OCI-LY3 (cell line): Measurements from ENCODE around the gene SPATA17.
A peak's percentile ranks its signal among the peaks of the same experiment; 100 is the strongest.
"Not testable (repeated sequence)": the region's sequence is repeated elsewhere in the genome, so short reads cannot be mapped to it uniquely, and the experiment has no call there.

Experiments
- H2AFZ ChIP-seq: fragments of 200-600, 300-600 bp; shearing (Covaris generic); 2 replicates; pipeline ENCODE4 v1.6.0; 2014; ENCODE audit warnings: antibody characterized with exemption, low read depth, low read length
- H3K27ac ChIP-seq: fragments of 200-600, 300-600 bp; sonication (generic); 2 replicates; pipeline ENCODE4 v1.5.1; 2014; ENCODE audit warnings: mild to moderate bottlenecking, low read length, moderate library complexity, mixed read lengths
- H3K27me3 ChIP-seq: fragments of 200-600, 300-600 bp; sonication (generic); 2 replicates; pipeline ENCODE4 v1.6.1; 2014; ENCODE audit warnings: low read depth, low read length, mixed read lengths
- H3K36me3 ChIP-seq: fragments of 200-600, 300-600 bp; sonication (generic); replicated peaks from 2 replicates; pipeline ENCODE3; 2014; ENCODE audit warnings: low read depth, low read length, mixed read lengths
- H3K4me1 ChIP-seq: fragments of 300-600, 200-600 bp; sonication (generic); 2 replicates; pipeline ENCODE4 v1.6.1; 2014; ENCODE audit warnings: low read length, mixed read lengths
- H3K4me2 ChIP-seq: fragments of 200-600, 300-600 bp; sonication (generic); 2 replicates; pipeline ENCODE4 v1.6.1; 2014; ENCODE audit warnings: low read length, mixed read lengths
- H3K4me3 ChIP-seq: fragments of 300-600, 200-600 bp; sonication (generic); 2 replicates; pipeline ENCODE4 v1.5.1; 2014; ENCODE audit warnings: antibody characterized with exemption, mild to moderate bottlenecking, low read length, moderate library complexity
- H3K79me2 ChIP-seq: fragments of 300-600, 200-600 bp; shearing (Covaris generic); 2 replicates; pipeline ENCODE4 v1.6.1; 2014; ENCODE audit warnings: mild to moderate bottlenecking, low read length, mixed read lengths
- H3K9ac ChIP-seq: fragments of 300-600, 200-600 bp; shearing (Covaris generic); 2 replicates; pipeline ENCODE4 v1.6.0; 2014; ENCODE audit warnings: mild to moderate bottlenecking, low read length, moderate library complexity
- H3K9me3 ChIP-seq: fragments of 200-600, 300-600 bp; shearing (Covaris generic); 2 replicates; pipeline ENCODE4 v1.6.1; 2014; ENCODE audit warnings: low read length, mixed read lengths; ENCODE audit not compliant: insufficient read depth
- H4K20me1 ChIP-seq: fragments of 200-600, 300-600 bp; sonication (generic); 2 replicates; pipeline ENCODE4 v1.6.1; 2016; ENCODE audit warnings: low read length, mixed read lengths; ENCODE audit not compliant: insufficient read depth
- EZH2phosphoT487 ChIP-seq: fragments of 200-600 bp; shearing (Covaris generic); IDR thresholded peaks from 2 replicates; pipeline ENCODE4 v1.6.1; 2018; ENCODE audit warnings: antibody characterized with exemption, mixed run types, low read depth
- TF ChIP-seq, protein P1 (sequence below): fragments of 200-600, 300-600 bp; sonication (generic); IDR thresholded peaks from 2 replicates; pipeline ENCODE4 v1.5.1; 2014; ENCODE audit warnings: antibody characterized with exemption, low read length, low read depth

Gene SPATA17

DNA sequence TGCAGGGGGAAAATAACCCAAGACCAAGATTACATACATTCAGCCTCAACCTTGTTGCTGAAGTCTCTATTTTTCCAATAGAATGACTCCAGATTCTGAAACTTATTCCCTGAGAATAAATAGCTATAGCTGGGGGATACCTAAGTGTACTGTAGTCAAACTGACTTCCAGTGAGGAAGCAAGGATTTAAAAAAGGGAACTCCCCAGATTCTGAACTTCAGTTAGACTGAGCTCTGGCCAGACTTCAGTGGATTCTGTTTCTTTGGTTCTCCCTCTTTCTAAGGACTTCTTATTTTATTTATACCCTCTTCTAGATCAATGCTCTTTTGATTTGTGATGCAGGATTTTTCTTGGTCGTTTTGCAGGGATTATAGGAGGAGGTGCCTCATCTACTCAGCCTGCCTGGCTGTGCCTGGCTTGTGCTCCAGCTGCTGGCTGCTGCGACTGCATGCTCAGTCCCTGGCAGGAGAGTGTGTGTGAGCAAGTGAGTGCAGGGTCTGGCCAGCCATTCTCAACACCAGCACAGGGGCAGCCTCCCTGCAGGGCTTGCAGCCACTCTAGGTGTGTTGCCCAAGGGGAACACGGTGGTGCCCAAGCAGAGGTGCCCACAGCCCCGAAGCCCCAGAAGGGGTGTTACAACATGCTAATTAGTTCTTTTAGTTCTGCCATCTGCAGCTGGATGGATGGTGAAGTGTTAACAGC, 43.0 kb downstream of the SPATA17 start:
- Histone ChIP-seq H3K9me3 (no peaks in the 10 kb centered on the region), H3K9ac (peak overlapping the region; percentile 20; the same call in 1 of the 2 replicates), H3K4me3 (peak overlapping the region; percentile 53), H3K27ac (peak overlapping the region; percentile 73), H4K20me1 (no peaks in the 10 kb centered on the region), H3K4me1 (peaks cover 41% of the 10 kb centered on the region), H3K79me2 (no peaks in the 10 kb centered on the region), H3K27me3 (no peaks in the 10 kb centered on the region), H3K36me3 (no peaks in the 10 kb centered on the region), H3K4me2 (peak overlapping the region; percentile 77), H2AFZ (peak overlapping the region; percentile 55)
- TF ChIP-seq, protein P1, sequence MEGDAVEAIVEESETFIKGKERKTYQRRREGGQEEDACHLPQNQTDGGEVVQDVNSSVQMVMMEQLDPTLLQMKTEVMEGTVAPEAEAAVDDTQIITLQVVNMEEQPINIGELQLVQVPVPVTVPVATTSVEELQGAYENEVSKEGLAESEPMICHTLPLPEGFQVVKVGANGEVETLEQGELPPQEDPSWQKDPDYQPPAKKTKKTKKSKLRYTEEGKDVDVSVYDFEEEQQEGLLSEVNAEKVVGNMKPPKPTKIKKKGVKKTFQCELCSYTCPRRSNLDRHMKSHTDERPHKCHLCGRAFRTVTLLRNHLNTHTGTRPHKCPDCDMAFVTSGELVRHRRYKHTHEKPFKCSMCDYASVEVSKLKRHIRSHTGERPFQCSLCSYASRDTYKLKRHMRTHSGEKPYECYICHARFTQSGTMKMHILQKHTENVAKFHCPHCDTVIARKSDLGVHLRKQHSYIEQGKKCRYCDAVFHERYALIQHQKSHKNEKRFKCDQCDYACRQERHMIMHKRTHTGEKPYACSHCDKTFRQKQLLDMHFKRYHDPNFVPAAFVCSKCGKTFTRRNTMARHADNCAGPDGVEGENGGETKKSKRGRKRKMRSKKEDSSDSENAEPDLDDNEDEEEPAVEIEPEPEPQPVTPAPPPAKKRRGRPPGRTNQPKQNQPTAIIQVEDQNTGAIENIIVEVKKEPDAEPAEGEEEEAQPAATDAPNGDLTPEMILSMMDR, result no peak
- TF ChIP-seq EZH2phosphoT487, result no peak

DNA sequence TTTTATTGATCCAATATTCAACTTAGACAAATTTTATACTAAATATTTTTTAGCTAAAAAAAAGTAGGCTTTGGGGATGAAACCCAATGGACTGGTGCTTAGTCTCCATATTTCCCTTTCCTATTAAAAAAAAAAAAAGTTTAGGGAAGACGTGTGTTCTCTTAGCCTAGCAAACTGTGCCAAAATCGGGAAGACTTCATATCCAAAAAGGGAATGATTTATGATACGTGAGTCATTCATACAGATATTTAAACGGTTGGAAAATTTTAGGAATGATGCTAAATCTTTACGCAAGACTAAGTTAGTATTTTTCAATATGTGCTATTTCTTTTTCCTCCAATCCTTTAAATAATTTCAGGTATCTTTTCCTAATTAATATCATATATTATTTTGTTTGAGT, 50.7 kb downstream of the SPATA17 start:
- Histone ChIP-seq H3K27ac (no peak overlapping the region), H4K20me1 (no peaks in the 10 kb centered on the region), H3K9ac (no peak overlapping the region), H3K79me2 (no peaks in the 10 kb centered on the region), H3K4me2 (no peak overlapping the region), H3K9me3 (no peaks in the 10 kb centered on the region), H3K4me1 (no peaks in the 10 kb centered on the region), H3K27me3 (no peaks in the 10 kb centered on the region), H2AFZ (no peak overlapping the region), H3K4me3 (no peak overlapping the region), H3K36me3 (no peaks in the 10 kb centered on the region)
- TF ChIP-seq, protein P1, result no peak
- no peak for TF ChIP-seq EZH2phosphoT487

DNA sequence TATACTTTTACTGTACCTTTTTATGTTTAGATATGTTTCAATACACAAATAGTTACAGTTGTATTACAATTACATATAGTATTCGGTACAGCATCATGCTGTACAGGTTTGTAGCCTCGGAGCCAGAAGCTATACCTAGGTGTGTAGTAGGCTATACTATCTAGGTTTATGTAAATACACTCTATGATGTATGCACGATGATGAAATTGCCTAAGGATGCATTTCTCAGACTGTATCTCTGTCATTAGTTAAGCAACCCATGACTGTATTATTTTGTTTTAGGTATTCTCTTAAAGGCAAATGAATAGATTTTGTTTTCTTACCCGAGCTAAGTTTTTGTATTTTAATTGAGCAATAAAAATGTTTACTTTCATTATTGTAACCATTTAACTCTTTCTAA, 56.4 kb downstream of the SPATA17 start:
- H3K4me1 ChIP-seq, result no peaks in the 10 kb centered on the region
- no peaks in the 10 kb centered on the region for H4K20me1 ChIP-seq
- no peaks in the 10 kb centered on the region for H3K27me3 ChIP-seq
- H3K36me3 ChIP-seq, result no peaks in the 10 kb centered on the region
- TF ChIP-seq, protein P1, result no peak
- no peak for TF ChIP-seq EZH2phosphoT487
- H3K4me3 ChIP-seq, result no peak overlapping the region
- H2AFZ ChIP-seq, result no peak overlapping the region
- no peak overlapping the region for H3K27ac ChIP-seq
- H3K9ac ChIP-seq, result no peak overlapping the region
- no peak overlapping the region for H3K4me2 ChIP-seq
- H3K9me3 ChIP-seq, result no peaks in the 10 kb centered on the region
- no peaks in the 10 kb centered on the region for H3K79me2 ChIP-seq

DNA sequence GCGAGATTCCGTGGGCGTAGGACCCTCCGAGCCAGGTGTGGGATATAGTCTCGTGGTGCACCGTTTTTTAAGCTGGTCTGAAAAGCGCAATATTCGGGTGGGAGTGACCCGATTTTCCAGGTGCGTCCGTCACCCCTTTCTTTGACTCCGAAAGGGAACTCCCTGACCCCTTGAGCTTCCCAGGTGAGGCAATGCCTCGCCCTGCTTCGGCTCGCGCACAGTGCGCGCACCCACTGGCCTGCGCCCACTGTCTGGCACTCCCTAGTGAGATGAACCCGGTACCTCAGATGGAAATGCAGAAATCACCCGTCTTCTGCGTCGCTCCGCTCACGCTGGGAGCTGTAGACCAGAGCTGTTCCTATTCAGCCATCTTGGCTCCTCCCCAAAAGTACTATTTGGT, 65.0 kb downstream of the SPATA17 start:
- H3K79me2 ChIP-seq, H3K9me3 ChIP-seq, H3K4me3 ChIP-seq: not testable (repeated sequence)

More for the DNA sequence above, 65.0 kb downstream of the SPATA17 start:
- not testable (repeated sequence) for H3K36me3 ChIP-seq, H3K9ac ChIP-seq, H3K27me3 ChIP-seq, H3K4me2 ChIP-seq, H4K20me1 ChIP-seq, H3K4me1 ChIP-seq, H3K27ac ChIP-seq, H2AFZ ChIP-seq
